Activated naive CD4-positive, alpha-beta T cell treated with anti-CD3 and anti-CD28 coated beads, Interleukin-2, amount 50 U/mL, for 72 hours (primary cell): ENCODE measurements around the gene GALK2. TPM values are rescaled to one million over a fixed set of nuclear protein-coding genes. Genes with fewer than 3 reads are reported as not detected.
"Not testable (repeated sequence)": the region's sequence is repeated elsewhere in the genome, so short reads cannot be mapped to it uniquely, and the experiment has no call there.

Source experiments
- ATAC-seq, 2 donors: fragments of 150-1000 bp; cut with Tn5 transposase; 2 replicates each; pipeline ENCODE4 v1.10.0; 2021; ENCODE audit warnings: mild to moderate bottlenecking in 2 of 2, moderate library complexity in 2 of 2
- DNase-seq, 2 donors: peaks; one replicate each; pipeline ENCODE4 v3.0.0; 2021 to 2022; ENCODE audit warnings: low spot score in 2 of 2
- H3K27ac Mint-ChIP-seq, 2 donors: one replicate each; pipeline ENCODE4 v1.8.0; 2022; ENCODE audit warnings: mild to moderate bottlenecking in 2 of 2, mixed read lengths in 2 of 2
- H3K36me3 Mint-ChIP-seq, 2 donors: one replicate each; pipeline ENCODE4 v1.8.0; 2022; ENCODE audit warnings: mixed read lengths in 2 of 2
- H3K9me3 Mint-ChIP-seq, 2 donors: one replicate each; pipeline ENCODE4 v1.8.0; 2022; ENCODE audit warnings: mixed read lengths in 2 of 2
- total RNA-seq, 2 donors: library from RNA; stranded (reverse); gene quantifications; one replicate each; pipeline ENCODE4 v1.2.3, GENCODE V29; 2022

GALK2 gene
- total RNA-seq, 2 donors from 2014 or later: 25.4 to 28.7 TPM

- no peaks in the 10 kb centered on the region for H3K9me3 Mint-ChIP-seq
- H3K36me3 Mint-ChIP-seq: peaks cover 0 to 8% of the 10 kb centered on the region in 2 donors
- no peak overlapping the region for H3K27ac Mint-ChIP-seq
- no peak for DNase-seq
- no peak for ATAC-seq
Observed at GRCh38 chr15:49328941-49329340, 158.9 kb downstream of the GALK2 start.

- ATAC-seq (no peak), DNase-seq (no peak)
- H3K27ac Mint-ChIP-seq: no peak overlapping the region
Observed at GRCh38 chr15:49330166-49330565, 160.1 kb downstream of the GALK2 start.

GRCh38 chr15:49331442-49331841, 161.4 kb downstream of the GALK2 start:
- peaks cover 0 to 8% of the 10 kb centered on the region in 2 donors for H3K36me3 Mint-ChIP-seq
- no peak for ATAC-seq
- no peaks in the 10 kb centered on the region for H3K9me3 Mint-ChIP-seq
- no peak overlapping the region for H3K27ac Mint-ChIP-seq
- no peak for DNase-seq

More at GRCh38 chr15:49330166-49330565, 160.1 kb downstream of the GALK2 start:
- peaks cover 0 to 8% of the 10 kb centered on the region in 2 donors for H3K36me3 Mint-ChIP-seq
- no peaks in the 10 kb centered on the region for H3K9me3 Mint-ChIP-seq

GRCh38 chr15:49331951-49332350, 161.9 kb downstream of the GALK2 start:
- Mint-ChIP-seq H3K9me3 (no peaks in the 10 kb centered on the region), H3K27ac (no peak overlapping the region), H3K36me3 (peaks cover 0 to 8% of the 10 kb centered on the region in 2 donors)
- ATAC-seq (peak in 1 of 2 donors; percentile 50), DNase-seq (no peak)

GRCh38 chr15:49339656-49340055, 169.6 kb downstream of the GALK2 start:
- peaks cover 0 to 5% of the 10 kb centered on the region in 2 donors for H3K9me3 Mint-ChIP-seq
- DNase-seq (no peak), ATAC-seq (no peak)
- H3K36me3 Mint-ChIP-seq: peaks cover 35 to 38% of the 10 kb centered on the region in 2 donors
- H3K27ac Mint-ChIP-seq: no peak overlapping the region

- ATAC-seq (no peak), DNase-seq (no peak)
- H3K36me3 Mint-ChIP-seq: peaks cover 39 to 40% of the 10 kb centered on the region in 2 donors
- H3K9me3 Mint-ChIP-seq: peaks cover 0 to 5% of the 10 kb centered on the region in 2 donors
- H3K27ac Mint-ChIP-seq: no peak overlapping the region
Observed at GRCh38 chr15:49343546-49343945, 173.5 kb downstream of the GALK2 start.

- ATAC-seq, H3K27ac Mint-ChIP-seq, DNase-seq: not testable (repeated sequence)
- peaks cover 11 to 17% of the 10 kb centered on the region in 2 donors for H3K9me3 Mint-ChIP-seq
- H3K36me3 Mint-ChIP-seq: peaks cover 0 to 16% of the 10 kb centered on the region in 2 donors
Observed at GRCh38 chr15:49354439-49354838, 184.4 kb downstream of the GALK2 start.

- H3K27ac Mint-ChIP-seq: no peak overlapping the region
- ATAC-seq (no peak), DNase-seq (no peak)
- H3K9me3 Mint-ChIP-seq: peaks cover 11 to 21% of the 10 kb centered on the region in 2 donors
- H3K36me3 Mint-ChIP-seq: peaks cover 5 to 11% of the 10 kb centered on the region in 2 donors
Observed at GRCh38 chr15:49361370-49361769, 191.3 kb downstream of the GALK2 start.

GRCh38 chr15:49366496-49366895, 196.4 kb downstream of the GALK2 start:
- H3K9me3 Mint-ChIP-seq: peaks cover 9 to 22% of the 10 kb centered on the region in 2 donors
- DNase-seq (no peak), ATAC-seq (no peak)
- peaks cover 6 to 11% of the 10 kb centered on the region in 2 donors for H3K36me3 Mint-ChIP-seq
- no peak overlapping the region for H3K27ac Mint-ChIP-seq

GRCh38 chr15:49370782-49371181, 200.7 kb downstream of the GALK2 start:
- ATAC-seq (no peak), DNase-seq (no peak)
- H3K27ac Mint-ChIP-seq: no peak overlapping the region
- peaks cover 4 to 5% of the 10 kb centered on the region in 2 donors for H3K9me3 Mint-ChIP-seq
- peaks cover 6% of the 10 kb centered on the region in 2 donors for H3K36me3 Mint-ChIP-seq

- no peak for DNase-seq
- no peak overlapping the region for H3K27ac Mint-ChIP-seq
- no peaks in the 10 kb centered on the region for H3K9me3 Mint-ChIP-seq
- no peaks in the 10 kb centered on the region for H3K36me3 Mint-ChIP-seq
- no peak for ATAC-seq
Observed at GRCh38 chr15:49372366-49372765, 202.3 kb downstream of the GALK2 start.

- no peaks in the 10 kb centered on the region for H3K9me3 Mint-ChIP-seq
- no peaks in the 10 kb centered on the region for H3K36me3 Mint-ChIP-seq
- ATAC-seq (no peak), DNase-seq (no peak)
- H3K27ac Mint-ChIP-seq: no peak overlapping the region
Observed at GRCh38 chr15:49379996-49380395, 209.9 kb downstream of the GALK2 start.

- ATAC-seq (no peak), DNase-seq (no peak)
- no peaks in the 10 kb centered on the region for H3K9me3 Mint-ChIP-seq
- H3K27ac Mint-ChIP-seq: no peak overlapping the region
- no peaks in the 10 kb centered on the region for H3K36me3 Mint-ChIP-seq
Observed at GRCh38 chr15:49380912-49381311, 210.9 kb downstream of the GALK2 start.

Other genes with a start within 250 kb of the GALK2 start
- gene SHC4, start 206.3 kb upstream of the GALK2 start, total RNA-seq: 1 to 10 TPM in 1 of 2 donors, under 1 TPM in 1; 0.34 to 1.4 TPM
- gene SECISBP2L, start 123.8 kb upstream of the GALK2 start, total RNA-seq: 10 to 100 TPM; 28.6 to 29.4 TPM
- 100 to 1,000 TPM in 1 of 2 donors, 10 to 100 TPM in 1; 80.9 to 103 TPM for gene COPS2, start 14.6 kb upstream of the GALK2 start, total RNA-seq